Measurements from ENCODE around the gene MAP6D1.

- TF ChIP-seq CTCF (IDR thresholded peaks at IDR 0.05; ENCODE audit: borderline replicate concordance, extremely low read depth, low read length, poor library complexity, severe bottlenecking) (no peak), EZH2 (IDR thresholded peaks at IDR 0.05; ENCODE audit: borderline replicate concordance, low read depth, low read length, severe bottlenecking) (no peak)
These were observed 30.9 kb downstream of the MAP6D1 start for GRCh38 chr3:183794452-183794851.

Data from DND-41 (cell line).